HG02981 (cell line): ENCODE data around the gene FAM187B.

ENCODE experiments used
- ATAC-seq: cut with Tn5 transposase; IDR thresholded peaks from one replicate; pipeline ENCODE4 v1.9.1; 2021; ENCODE audit warnings: mild to moderate bottlenecking, moderate library complexity; ENCODE audit not compliant: unreplicated experiment

Gene FAM187B

DNA sequence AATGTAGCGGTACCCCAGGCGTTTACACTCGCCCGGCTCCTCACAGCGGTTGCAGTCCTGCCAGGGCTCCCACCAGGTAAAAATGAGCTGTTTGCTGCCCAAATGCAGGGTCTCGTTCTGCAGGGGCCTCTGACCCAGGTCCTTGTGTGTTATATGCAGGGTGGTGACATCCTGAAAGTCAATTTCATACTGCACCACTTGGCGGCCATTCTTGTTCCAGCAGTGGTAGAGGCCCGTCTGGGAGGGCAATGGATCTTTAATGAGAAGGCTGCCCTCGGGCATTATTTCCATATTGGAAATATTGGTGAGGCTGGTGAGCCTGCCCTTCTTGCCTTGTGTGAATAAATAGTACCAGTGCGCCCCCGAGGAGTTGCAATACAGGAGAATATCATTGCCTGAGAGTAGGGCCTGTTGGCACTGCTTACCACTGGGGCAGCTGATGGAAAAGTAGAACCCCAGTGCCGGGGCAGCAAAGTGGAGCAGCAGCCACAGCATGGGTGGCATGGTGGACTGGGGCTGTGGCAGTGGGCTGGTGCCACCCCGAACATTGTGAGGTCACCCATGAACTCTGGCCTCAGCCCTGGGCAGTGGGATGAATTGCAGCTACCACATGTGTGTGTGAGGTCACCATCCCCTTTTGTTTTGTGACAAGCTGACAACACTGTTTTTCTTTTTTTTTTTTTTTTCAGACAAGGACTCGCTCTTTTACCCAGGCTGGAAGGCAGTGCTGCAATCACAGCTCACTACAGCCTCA, at the start of gene FAM187B:
Gene FAM187B, minus strand, starts transcription at position 563 of the 754 bp plus-strand sequence. Its CDS starts 59 bp downstream, at position 504.
- no peak for ATAC-seq

- ATAC-seq: no peak
Measured at GRCh38 chr19:35276706-35277281, 48.3 kb upstream of the FAM187B start.

GRCh38 chr19:35274323-35274722, 45.8 kb upstream of the FAM187B start:
- no peak for ATAC-seq

- ATAC-seq: no peak
Measured at GRCh38 chr19:35273686-35274259, 45.2 kb upstream of the FAM187B start.

- no peak for ATAC-seq
Measured at GRCh38 chr19:35272954-35273649, 44.6 kb upstream of the FAM187B start.

DNA sequence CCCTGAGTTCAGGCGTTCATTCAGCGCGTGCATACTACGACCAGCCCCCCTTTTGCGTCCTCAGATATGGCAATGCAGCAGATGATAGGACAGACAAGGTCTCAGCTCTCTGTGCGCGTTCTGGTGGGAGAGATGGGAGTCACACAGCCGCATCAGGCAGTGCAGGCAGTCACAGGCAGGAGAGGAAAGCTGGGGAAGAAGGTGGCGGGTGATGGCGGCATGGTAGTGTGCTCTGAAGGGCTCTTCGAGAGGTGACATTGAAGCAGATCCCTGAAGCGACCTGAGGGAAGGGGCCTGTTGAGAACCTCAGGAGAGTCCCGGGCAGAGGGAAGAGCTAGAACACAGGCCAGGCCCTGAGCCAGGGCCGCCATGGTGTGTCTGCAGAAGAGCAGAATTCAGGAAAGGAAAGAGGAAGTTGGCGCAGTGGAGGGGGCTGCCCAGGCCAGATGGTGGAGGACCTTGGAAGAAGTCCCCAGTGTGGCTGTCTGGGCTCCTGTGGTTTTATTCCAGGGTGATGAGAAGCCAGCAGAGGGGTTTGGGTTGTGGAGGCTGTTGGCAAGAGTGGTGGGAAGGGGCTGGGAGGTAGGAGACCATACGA, 43.7 kb upstream of the FAM187B start:
- ATAC-seq: no peak

GRCh38 chr19:35271546-35271945, 43.0 kb upstream of the FAM187B start:
- no peak for ATAC-seq

- no peak for ATAC-seq
Measured at GRCh38 chr19:35270381-35270811, 41.9 kb upstream of the FAM187B start.

GRCh38 chr19:35269438-35270117, 41.0 kb upstream of the FAM187B start:
- peak; percentile 44 for ATAC-seq

GRCh38 chr19:35268536-35269437, 40.2 kb upstream of the FAM187B start, which contains the start of gene USF2:
Gene USF2, plus strand, starts transcription at chr19:35268962. Its CDS starts 140 bp downstream, at chr19:35269102.
- ATAC-seq: peak; percentile 23

- peak; percentile 43 for ATAC-seq
Measured at GRCh38 chr19:35267818-35268535, 39.4 kb upstream of the FAM187B start.

- ATAC-seq: no peak
Measured at GRCh38 chr19:35267353-35267817, 38.8 kb upstream of the FAM187B start.

- ATAC-seq: no peak
Measured at GRCh38 chr19:35266520-35267352, 38.2 kb upstream of the FAM187B start.

GRCh38 chr19:35265900-35266519, 37.5 kb upstream of the FAM187B start:
- no peak for ATAC-seq

DNA sequence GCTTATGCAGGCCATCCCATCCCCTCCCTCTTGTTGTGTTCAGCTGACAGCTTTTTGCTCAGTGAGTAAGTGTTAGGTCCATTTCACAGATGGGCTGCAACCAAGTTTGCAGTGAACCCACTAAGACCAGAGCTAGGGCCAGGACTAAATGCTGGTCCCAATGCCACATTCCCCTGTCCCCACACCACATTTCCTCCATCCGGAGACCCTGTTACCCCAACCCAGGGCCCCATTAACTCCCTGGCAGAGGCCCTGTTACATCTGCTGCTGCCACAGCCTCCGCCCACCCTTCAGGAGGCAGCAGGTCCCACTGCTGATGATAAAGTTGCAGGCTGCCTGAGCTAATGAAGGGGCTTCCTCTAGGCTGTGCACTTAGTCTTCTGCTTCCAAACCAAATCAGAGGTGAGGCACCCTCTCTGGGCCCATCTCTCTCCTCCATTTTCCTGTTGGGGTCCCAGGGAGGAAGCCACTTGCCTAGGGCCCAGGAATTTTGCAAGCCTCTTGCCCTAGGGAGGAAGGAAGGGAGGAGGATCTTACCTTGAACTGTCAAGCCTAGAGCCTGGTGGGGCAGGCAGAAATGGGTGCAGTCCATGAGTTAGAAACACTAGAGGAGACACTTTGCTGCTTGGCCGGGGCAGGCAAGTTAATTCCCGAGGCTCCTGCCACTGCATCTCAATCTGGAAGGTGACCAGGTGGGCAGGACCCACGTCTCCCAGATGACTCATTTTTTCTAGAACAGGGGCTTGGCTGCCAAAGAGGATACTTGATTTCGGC, 36.8 kb upstream of the FAM187B start:
- ATAC-seq: no peak

- ATAC-seq: no peak
Measured at GRCh38 chr19:35264268-35265125, 36.0 kb upstream of the FAM187B start.
